Spleen (tissue), 7 donors: Measurements from ENCODE around the gene STAMBP.

Experiments used
- CTCF ChIP-seq, 11 experiments: fragments of 200-600 bp in 7 of 11; fragments of 450-650 bp in 4 of 11; sonication (generic) in 4 of 11; IDR thresholded peaks in 8 of 11; conservative IDR thresholded peaks in 3 of 11; 1 replicate in 7 of 11; 2 replicates in 4 of 11; pipeline versions ENCODE4 v1.4.0 to v1.8.0; 2016 to 2021; ENCODE audit warnings: antibody characterized with exemption in 11 of 11, inconsistent platforms in 4 of 11, mild to moderate bottlenecking in 1 of 11
- POLR2A ChIP-seq, 3 donors: fragments of 450-650 bp; IDR thresholded peaks; one replicate each; pipeline ENCODE4 v1.5.1; 2017; ENCODE audit warnings: antibody characterized with exemption in 3 of 3, mild to moderate bottlenecking in 1 of 3
- donor health status: DM: no; HTN: no; CAD: no; lungs with moderate emphysema.
- donor health status: DM: no; HTN: no; CAD: no.
- donor health status: DM: no; HTN: no; CAD: no.

DNA sequence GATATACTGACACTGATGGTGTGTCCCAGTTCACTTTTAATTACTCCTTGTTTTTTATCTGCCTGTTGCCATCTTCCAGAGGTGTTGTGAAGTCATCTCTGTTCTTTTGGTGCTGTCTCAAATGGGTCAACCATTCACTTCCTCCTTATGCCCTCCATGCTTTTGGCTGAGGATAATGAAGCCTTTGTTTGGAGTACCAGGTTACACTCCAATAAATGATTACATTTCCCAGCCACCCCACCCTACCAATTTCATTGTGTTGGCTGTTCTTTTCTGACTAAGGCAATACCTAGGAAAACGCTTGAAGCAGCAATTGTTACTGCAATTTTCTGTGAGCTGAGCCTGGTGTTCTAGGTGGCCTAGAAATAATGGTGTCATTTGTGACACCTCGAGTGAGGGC is 34.2 kb downstream of the STAMBP start:
- TF ChIP-seq CTCF (IDR thresholded peaks at IDR 0.05 in 8 of 11, conservative IDR thresholded peaks at IDR 0.05 in 3 of 11): no peak
- no peak for TF ChIP-seq POLR2A (IDR thresholded peaks at IDR 0.05)
